ENCODE data around the gene ERICH4. TPM values are rescaled to one million over a fixed set of nuclear protein-coding genes. Genes with fewer than 3 reads are reported as not detected.

The ERICH4 gene
- total RNA-seq, 1 donor from 2014 or later = not detected

DNA sequence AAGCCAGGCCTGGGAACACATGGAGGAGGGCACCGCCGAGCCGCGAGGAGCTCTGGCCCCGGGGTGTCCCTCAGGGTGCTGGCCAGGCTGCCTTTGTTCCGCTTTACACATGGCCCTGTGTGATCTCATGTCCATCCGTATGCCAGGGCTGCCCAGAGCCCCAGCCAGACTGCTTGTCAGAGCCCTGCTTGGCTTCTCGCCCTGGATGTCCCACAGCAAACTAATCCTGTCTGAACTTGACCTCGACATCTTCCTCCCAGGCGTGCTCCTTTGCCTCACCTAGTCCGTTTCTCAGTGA, 31.0 kb upstream of the ERICH4 start:
- peak; percentile 80 for DNase-seq (ENCODE audit: missing footprints)
- intact Hi-C loops (cut with DNase I) = no loop called here
- ATAC-seq = peak; percentile 79

DNA sequence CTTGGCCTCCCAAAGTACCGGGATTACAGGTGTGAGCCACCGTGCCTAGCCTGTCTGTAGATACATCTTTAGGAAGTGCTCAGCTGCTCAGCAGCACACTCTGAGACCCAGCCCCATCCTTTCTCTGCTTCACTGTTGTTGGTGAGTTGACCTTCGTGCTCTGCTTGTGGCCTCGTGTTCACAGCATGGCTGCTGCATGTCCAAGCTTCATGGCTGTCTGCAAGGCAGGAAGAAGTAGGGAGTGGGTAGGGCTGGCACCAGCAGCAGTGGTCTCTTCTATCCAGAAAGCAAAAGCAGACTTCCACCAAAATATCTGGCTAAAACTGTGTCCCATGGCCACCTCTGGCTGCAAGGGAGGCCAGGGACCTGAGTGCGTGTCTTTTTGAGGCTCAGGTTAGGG, 30.0 kb upstream of the ERICH4 start:
- intact Hi-C loops (cut with DNase I) = no loop called here
- ATAC-seq = no peak

GRCh38 chr19:41413947-41414346, 29.0 kb upstream of the ERICH4 start:
- intact Hi-C loops (cut with DNase I) = no loop called here
- no peak for DNase-seq (ENCODE audit: missing footprints)
- no peak for ATAC-seq

More for the DNA sequence above, 30.0 kb upstream of the ERICH4 start:
- no peak for DNase-seq (ENCODE audit: missing footprints)

- DNase-seq (ENCODE audit: missing footprints) (no peak), ATAC-seq (no peak)
- intact Hi-C loops (cut with DNase I) = no loop called here
Measured at GRCh38 chr19:41414461-41414860, 28.5 kb upstream of the ERICH4 start.

GRCh38 chr19:41415154-41415571, 27.8 kb upstream of the ERICH4 start:
- DNase-seq (ENCODE audit: missing footprints) (no peak), ATAC-seq (no peak)
- intact Hi-C loops (cut with DNase I) = no loop called here

- intact Hi-C loops (cut with DNase I) = no loop called here
- DNase-seq (ENCODE audit: missing footprints) (no peak), ATAC-seq (no peak)
Measured at GRCh38 chr19:41416194-41416674, 26.7 kb upstream of the ERICH4 start.

DNA sequence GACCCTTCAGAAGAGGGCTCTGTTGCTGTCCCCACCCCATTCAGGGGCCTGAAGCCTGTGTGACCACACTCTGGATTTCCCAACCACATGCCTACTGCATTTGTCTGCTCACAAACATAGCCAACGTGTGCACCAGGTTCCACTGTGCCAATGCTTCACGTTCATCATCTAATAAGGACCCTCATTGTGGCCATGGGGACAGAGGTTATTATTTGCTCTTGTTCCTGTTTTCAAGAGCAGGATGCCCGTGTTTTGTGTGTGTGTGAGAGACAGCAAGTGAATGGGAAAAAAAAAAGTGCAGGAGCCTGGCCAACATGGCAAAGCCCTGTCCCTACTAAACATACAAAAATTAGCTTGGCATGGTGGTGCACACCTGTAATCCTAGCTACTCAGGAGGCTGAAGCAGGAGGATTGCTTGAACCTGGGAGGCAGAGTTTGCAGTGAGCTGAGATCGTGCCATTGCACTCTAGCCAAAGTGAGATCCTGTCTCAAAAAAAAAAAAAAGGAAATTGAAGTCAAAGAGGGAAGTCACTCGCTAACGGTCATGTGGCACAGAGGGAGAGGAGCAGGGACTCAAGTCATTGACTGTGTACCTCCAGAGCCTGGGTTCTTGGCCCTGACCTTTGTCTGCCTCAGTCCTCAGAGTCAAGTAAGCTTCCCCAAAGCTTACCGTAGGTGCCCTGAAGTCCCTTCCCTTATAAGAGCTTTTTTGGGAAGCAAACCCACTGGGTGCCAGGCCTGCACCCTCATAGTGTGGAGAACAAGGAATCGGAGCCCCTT, 22.7 kb upstream of the ERICH4 start:
- ATAC-seq (peak; percentile 15), DNase-seq (ENCODE audit: missing footprints) (no peak)
- intact Hi-C loops (cut with DNase I) = no loop called here

DNA sequence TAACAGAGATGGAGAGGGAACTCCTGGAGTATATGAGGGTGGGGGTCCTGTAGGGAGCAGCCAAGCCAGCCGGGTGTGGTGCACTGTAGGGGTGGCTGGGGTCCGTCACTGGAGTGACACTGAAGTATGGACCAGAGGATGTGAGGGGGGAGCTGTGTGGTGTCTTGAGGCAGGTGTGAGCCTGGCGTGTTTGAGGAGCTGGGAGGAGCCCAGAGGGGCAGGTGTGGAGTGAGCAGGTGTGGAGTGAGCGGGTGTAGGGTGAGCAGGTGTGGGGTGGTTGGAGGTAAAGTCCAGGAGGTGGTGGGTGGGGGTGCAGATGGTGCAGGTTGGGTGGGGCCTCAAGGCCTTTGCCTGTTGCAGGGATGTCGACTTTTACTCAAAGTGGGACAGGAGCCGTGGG, 21.6 kb upstream of the ERICH4 start:
- ATAC-seq = no peak
- intact Hi-C loops (cut with DNase I) = no loop called here

GRCh38 chr19:41421973-41422372, 21.0 kb upstream of the ERICH4 start:
- DNase-seq (ENCODE audit: missing footprints) = no peak
- intact Hi-C loops (cut with DNase I) = no loop called here
- no peak for ATAC-seq

More for the DNA sequence above, 21.6 kb upstream of the ERICH4 start:
- DNase-seq (ENCODE audit: missing footprints) = no peak

DNA sequence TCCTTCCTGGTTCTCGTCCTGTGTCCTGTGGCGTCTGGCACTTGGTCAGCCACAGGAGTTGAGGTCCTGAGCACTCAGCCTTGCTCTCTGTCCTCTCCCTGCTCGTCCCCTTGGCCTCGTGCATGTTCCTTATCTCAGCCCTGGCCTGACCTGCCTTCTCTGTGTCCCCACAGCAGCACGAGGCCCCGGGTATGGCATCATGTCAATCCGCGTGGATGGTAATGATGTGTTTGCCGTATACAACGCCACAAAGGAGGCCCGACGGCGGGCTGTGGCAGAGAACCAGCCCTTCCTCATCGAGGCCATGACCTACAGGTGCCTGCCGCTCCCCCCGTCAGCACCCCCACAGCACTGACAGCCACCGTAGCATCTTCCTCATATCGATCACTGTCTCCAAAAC, 20.5 kb upstream of the ERICH4 start:
- DNase-seq (ENCODE audit: missing footprints) = no peak
- intact Hi-C loops (cut with DNase I) = no loop called here
- no peak for ATAC-seq

DNA sequence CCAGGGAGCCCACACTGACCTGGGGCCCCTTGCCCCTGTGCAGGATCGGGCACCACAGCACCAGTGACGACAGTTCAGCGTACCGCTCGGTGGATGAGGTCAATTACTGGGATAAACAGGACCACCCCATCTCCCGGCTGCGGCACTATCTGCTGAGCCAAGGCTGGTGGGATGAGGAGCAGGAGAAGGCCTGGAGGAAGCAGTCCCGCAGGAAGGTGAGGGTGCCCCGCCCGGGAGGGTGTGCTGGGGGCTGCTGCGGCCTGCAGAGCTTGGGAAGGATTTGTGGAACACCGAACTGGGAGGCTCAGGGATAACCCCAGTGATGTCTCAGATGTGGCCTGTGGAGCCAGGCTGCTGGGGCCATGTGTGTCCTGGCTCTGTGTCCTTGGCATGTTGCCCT, 20.0 kb upstream of the ERICH4 start:
- ATAC-seq (no peak), DNase-seq (ENCODE audit: missing footprints) (no peak)
- intact Hi-C loops (cut with DNase I) = no loop called here

DNA sequence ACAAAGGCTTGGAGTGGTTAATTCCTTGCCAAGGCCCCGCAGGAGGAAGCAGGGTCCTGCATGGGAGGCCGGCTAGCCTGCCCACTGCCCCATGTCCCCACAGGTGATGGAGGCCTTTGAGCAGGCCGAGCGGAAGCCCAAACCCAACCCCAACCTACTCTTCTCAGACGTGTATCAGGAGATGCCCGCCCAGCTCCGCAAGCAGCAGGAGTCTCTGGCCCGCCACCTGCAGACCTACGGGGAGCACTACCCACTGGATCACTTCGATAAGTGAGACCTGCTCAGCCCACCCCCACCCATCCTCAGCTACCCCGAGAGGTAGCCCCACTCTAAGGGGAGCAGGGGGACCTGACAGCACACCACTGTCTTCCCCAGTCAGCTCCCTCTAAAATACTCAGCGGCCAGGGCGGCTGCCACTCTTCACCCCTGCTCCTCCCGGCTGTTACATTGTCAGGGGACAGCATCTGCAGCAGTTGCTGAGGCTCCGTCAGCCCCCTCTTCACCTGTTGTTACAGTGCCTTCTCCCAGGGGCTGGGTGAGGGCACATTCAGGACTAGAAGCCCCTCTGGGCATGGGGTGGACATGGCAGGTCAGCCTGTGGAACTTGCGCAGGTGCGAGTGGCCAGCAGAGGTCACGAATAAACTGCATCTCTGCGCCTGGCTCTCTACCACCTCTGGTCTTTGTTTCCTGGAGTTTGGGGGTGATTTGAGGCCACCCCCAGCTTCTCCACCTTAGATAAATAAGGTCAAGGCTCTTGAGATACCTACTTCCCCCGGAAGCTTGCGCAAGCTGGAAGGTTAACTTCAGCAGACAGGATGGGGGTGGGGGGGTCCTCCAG, 18.4 kb upstream of the ERICH4 start:
- intact Hi-C loops (cut with DNase I) = no loop called here
- ATAC-seq (no peak), DNase-seq (ENCODE audit: missing footprints) (peak; percentile 42)

GRCh38 chr19:41425174-41426115, 17.5 kb upstream of the ERICH4 start:
- no peak for DNase-seq (ENCODE audit: missing footprints)
- no peak for ATAC-seq
- intact Hi-C loops (cut with DNase I) = loop anchor here (2.0 kb wide), 1 partner anchor 61 kb away; the partner anchor contains the start of gene B9D2

GRCh38 chr19:41426116-41426841, 16.7 kb upstream of the ERICH4 start:
- intact Hi-C loops (cut with DNase I) = loop anchor here (2.0 kb wide), 1 partner anchor 61 kb away; the partner anchor contains the start of gene B9D2
- ATAC-seq = peak; percentile 17
- peak; percentile 79 for DNase-seq (ENCODE audit: missing footprints)

- DNase-seq (ENCODE audit: missing footprints) = peak; percentile 95
- ATAC-seq = peak; percentile 90
- intact Hi-C loops (cut with DNase I) = loop anchor here (2.0 kb wide), 1 partner anchor 62 kb away; the partner anchor contains the start of gene B9D2
Measured at GRCh38 chr19:41426952-41427646, 15.9 kb upstream of the ERICH4 start, which contains the start of gene B3GNT8. Gene B3GNT8, minus strand, starts transcription at chr19:41427374. Its CDS starts 596 bp downstream, at chr19:41426778.

- ATAC-seq (peak; percentile 18), DNase-seq (ENCODE audit: missing footprints) (peak; percentile 84)
- intact Hi-C loops (cut with DNase I) = loop anchor here (2.0 kb wide), 1 partner anchor 63 kb away; the partner anchor contains the start of gene B9D2
Measured at GRCh38 chr19:41427647-41428480, 15.1 kb upstream of the ERICH4 start.

GRCh38 chr19:41428481-41428859, 14.5 kb upstream of the ERICH4 start:
- intact Hi-C loops (cut with DNase I) = no loop called here
- no peak for DNase-seq (ENCODE audit: missing footprints)
- no peak for ATAC-seq
